Activated CD4-positive, CD25-positive, alpha-beta regulatory T cell treated with anti-CD3 and anti-CD28 coated beads, Interleukin-2, amount 50 U/mL, for 24 hours (primary cell): ENCODE measurements around the gene OR56B1.

Source experiments
- ATAC-seq, 2 donors: fragments of 150-1000 bp; cut with Tn5 transposase; one replicate each; pipeline ENCODE4 v1.10.0; 2021; ENCODE audit warnings: mild to moderate bottlenecking in 1 of 2, moderate library complexity in 1 of 2

The OR56B1 gene

GRCh38 chr11:5737091-5737490 is 843 bp downstream of the OR56B1 start:
- ATAC-seq: no peak

GRCh38 chr11:5737670-5738392 is 1.6 kb downstream of the OR56B1 start:
- ATAC-seq: no peak

GRCh38 chr11:5738431-5738830 is 2.2 kb downstream of the OR56B1 start:
- ATAC-seq: no peak

GRCh38 chr11:5746614-5747013 is 10.4 kb downstream of the OR56B1 start:
- no peak for ATAC-seq

GRCh38 chr11:5749836-5750235 is 13.6 kb downstream of the OR56B1 start:
- ATAC-seq: no peak

GRCh38 chr11:5753943-5754342 is 17.7 kb downstream of the OR56B1 start, which contains the start of gene OR52N4:
Gene OR52N4, plus strand, starts transcription at chr11:5754243. Its CDS starts 498 bp downstream, at chr11:5754741.
- no peak for ATAC-seq

GRCh38 chr11:5767056-5767455 is 30.8 kb downstream of the OR56B1 start:
- ATAC-seq: no peak

GRCh38 chr11:5783255-5783654 is 47.0 kb downstream of the OR56B1 start, which contains the start of gene OR52N5:
Gene OR52N5, minus strand, starts transcription at chr11:5783355. Its CDS starts 4,721 bp downstream, at chr11:5778634.
- ATAC-seq: no peak
